Fibroblast of villous mesenchyme (primary cell): ENCODE measurements around the gene GTF2A1. TPM values are rescaled to one million over a fixed set of nuclear protein-coding genes. Genes with fewer than 3 reads are reported as not detected.

Experiments
- DNase-seq: peaks from one replicate; pipeline ENCODE4 v3.0.0-alpha.2; 2010; ENCODE audit warnings: low read depth
- H3K4me3 ChIP-seq: 2 replicates; pipeline ENCODE4 v1.5.1; 2011; ENCODE audit warnings: low read depth, mild to moderate bottlenecking, low read length
- total RNA-seq: library from RNA; depleted of rRNA; stranded (reverse); fragments of >200 nt; gene quantifications from 2 replicates; pipeline ENCODE4 v1.2.3, GENCODE V29; 2012
- TF ChIP-seq, protein P1 (sequence below): IDR thresholded peaks from 2 replicates; pipeline ENCODE4 v1.5.1; 2012; ENCODE audit warnings: low read depth, mild to moderate bottlenecking, low read length; ENCODE audit not compliant: insufficient read depth

GTF2A1 gene
- total RNA-seq, 1 donor = 28.9 TPM

DNA sequence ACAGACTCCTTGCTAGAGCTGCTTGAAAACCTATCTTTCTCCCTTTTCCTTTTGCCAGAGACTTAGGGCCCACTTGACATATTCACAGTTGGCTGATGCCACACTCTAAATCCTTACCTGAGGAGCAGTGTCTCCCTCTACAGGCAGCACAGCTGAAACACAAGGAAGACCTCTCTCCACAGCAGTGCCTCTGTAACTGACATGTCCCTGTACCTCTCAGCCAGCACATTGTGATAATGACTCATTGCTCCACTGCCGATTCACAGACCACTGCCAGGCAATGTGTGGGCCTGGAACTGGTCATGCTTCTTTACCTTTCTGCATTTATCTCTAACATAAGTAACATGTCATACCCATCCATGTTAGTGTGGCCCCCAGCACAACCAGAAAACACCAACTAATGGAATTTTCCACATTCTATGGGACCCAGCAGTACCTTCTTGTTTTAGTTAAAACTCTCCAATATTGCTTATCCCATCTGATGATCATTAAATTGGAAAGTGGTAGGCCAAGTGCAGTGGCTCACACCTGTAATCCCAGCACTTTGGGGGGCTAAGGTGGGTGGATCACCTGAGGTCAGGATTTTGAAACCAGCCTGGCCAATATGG lies 56.5 kb downstream of the GTF2A1 start:
- H3K4me3 ChIP-seq = no peak overlapping the region
- TF ChIP-seq, protein P1, sequence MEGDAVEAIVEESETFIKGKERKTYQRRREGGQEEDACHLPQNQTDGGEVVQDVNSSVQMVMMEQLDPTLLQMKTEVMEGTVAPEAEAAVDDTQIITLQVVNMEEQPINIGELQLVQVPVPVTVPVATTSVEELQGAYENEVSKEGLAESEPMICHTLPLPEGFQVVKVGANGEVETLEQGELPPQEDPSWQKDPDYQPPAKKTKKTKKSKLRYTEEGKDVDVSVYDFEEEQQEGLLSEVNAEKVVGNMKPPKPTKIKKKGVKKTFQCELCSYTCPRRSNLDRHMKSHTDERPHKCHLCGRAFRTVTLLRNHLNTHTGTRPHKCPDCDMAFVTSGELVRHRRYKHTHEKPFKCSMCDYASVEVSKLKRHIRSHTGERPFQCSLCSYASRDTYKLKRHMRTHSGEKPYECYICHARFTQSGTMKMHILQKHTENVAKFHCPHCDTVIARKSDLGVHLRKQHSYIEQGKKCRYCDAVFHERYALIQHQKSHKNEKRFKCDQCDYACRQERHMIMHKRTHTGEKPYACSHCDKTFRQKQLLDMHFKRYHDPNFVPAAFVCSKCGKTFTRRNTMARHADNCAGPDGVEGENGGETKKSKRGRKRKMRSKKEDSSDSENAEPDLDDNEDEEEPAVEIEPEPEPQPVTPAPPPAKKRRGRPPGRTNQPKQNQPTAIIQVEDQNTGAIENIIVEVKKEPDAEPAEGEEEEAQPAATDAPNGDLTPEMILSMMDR = peak; percentile 77
- DNase-seq = peak; percentile 70

GRCh38 chr14:81162941-81163340 lies 57.8 kb downstream of the GTF2A1 start:
- DNase-seq = no peak
- H3K4me3 ChIP-seq = no peak overlapping the region
- TF ChIP-seq, protein P1 = no peak

- H3K4me3 ChIP-seq = no peak overlapping the region
- TF ChIP-seq, protein P1 = no peak
- no peak for DNase-seq
These were observed 59.0 kb downstream of the GTF2A1 start for GRCh38 chr14:81161749-81162148.

GRCh38 chr14:81161088-81161487 lies 59.7 kb downstream of the GTF2A1 start:
- DNase-seq = no peak
- no peak overlapping the region for H3K4me3 ChIP-seq
- TF ChIP-seq, protein P1 = no peak

- no peak for DNase-seq
- TF ChIP-seq, protein P1 = no peak
- no peak overlapping the region for H3K4me3 ChIP-seq
These were observed 63.3 kb downstream of the GTF2A1 start for GRCh38 chr14:81157431-81157830.

- H3K4me3 ChIP-seq = no peak overlapping the region
- TF ChIP-seq, protein P1 = no peak
- no peak for DNase-seq
These were observed 67.6 kb downstream of the GTF2A1 start for GRCh38 chr14:81153187-81153586.

GRCh38 chr14:81148635-81149034 lies 72.1 kb downstream of the GTF2A1 start:
- no peak overlapping the region for H3K4me3 ChIP-seq
- DNase-seq = no peak
- TF ChIP-seq, protein P1 = no peak
